ENCODE results near the gene EXOSC9.

DNA sequence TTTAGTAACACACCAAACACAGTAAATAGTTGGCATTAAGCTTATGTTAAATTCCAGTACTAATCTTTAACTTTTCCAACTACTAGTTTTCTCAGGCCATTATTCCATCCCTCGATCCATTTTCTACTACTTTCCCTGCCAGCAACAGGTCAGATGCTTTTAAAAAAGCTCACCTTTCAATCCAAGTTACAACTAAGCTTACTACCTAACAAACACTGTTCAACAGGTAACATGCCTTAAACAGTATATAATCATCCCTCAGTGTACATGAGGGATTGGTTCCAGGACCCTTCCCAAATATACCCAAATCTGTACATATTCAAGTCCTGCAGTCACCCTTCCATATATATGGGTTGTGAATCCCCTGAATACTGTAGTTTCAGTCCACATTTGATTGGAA, 17.1 kb downstream of the EXOSC9 start:
- TF ChIP-seq, protein P1, sequence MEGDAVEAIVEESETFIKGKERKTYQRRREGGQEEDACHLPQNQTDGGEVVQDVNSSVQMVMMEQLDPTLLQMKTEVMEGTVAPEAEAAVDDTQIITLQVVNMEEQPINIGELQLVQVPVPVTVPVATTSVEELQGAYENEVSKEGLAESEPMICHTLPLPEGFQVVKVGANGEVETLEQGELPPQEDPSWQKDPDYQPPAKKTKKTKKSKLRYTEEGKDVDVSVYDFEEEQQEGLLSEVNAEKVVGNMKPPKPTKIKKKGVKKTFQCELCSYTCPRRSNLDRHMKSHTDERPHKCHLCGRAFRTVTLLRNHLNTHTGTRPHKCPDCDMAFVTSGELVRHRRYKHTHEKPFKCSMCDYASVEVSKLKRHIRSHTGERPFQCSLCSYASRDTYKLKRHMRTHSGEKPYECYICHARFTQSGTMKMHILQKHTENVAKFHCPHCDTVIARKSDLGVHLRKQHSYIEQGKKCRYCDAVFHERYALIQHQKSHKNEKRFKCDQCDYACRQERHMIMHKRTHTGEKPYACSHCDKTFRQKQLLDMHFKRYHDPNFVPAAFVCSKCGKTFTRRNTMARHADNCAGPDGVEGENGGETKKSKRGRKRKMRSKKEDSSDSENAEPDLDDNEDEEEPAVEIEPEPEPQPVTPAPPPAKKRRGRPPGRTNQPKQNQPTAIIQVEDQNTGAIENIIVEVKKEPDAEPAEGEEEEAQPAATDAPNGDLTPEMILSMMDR (IDR thresholded peaks at IDR 0.05), result no peak
- TF ChIP-seq POLR2A (IDR thresholded peaks at IDR 0.05; ENCODE audit: low read depth), result no peak

Data from esophagus muscularis mucosa (tissue), 3 donors.